ENCODE results near the gene RAB22A.

- TF ChIP-seq POLR2A (IDR thresholded peaks at IDR 0.05; ENCODE audit: low read depth, low read length), result no peak
- TF ChIP-seq USF2 (IDR thresholded peaks at IDR 0.05; ENCODE audit: low read depth, low read length), result no peak
- TF ChIP-seq SMC3 (IDR thresholded peaks at IDR 0.05; ENCODE audit: low read depth, low read length), result no peak
- TF ChIP-seq, protein P1, sequence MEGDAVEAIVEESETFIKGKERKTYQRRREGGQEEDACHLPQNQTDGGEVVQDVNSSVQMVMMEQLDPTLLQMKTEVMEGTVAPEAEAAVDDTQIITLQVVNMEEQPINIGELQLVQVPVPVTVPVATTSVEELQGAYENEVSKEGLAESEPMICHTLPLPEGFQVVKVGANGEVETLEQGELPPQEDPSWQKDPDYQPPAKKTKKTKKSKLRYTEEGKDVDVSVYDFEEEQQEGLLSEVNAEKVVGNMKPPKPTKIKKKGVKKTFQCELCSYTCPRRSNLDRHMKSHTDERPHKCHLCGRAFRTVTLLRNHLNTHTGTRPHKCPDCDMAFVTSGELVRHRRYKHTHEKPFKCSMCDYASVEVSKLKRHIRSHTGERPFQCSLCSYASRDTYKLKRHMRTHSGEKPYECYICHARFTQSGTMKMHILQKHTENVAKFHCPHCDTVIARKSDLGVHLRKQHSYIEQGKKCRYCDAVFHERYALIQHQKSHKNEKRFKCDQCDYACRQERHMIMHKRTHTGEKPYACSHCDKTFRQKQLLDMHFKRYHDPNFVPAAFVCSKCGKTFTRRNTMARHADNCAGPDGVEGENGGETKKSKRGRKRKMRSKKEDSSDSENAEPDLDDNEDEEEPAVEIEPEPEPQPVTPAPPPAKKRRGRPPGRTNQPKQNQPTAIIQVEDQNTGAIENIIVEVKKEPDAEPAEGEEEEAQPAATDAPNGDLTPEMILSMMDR (conservative IDR thresholded peaks at IDR 0.05; ENCODE audit: low read depth, low read length), result no peak
- TF ChIP-seq RFX5 (IDR thresholded peaks at IDR 0.05; ENCODE audit: low read depth, low read length), result no peak
- TF ChIP-seq CEBPB (IDR thresholded peaks at IDR 0.05; ENCODE audit: low read depth, low read length), result no peak
- no peak for TF ChIP-seq RAD21 (IDR thresholded peaks at IDR 0.05; ENCODE audit: low read length)
- no peak for TF ChIP-seq BHLHE40 (IDR thresholded peaks at IDR 0.05; ENCODE audit: low read depth, low read length)
These were observed 9.2 kb upstream of the RAB22A start for GRCh38 chr20:58300321-58300720.

All from IMR-90 (cell line).